DMS114 treated with DMSO at 0.1 percent for 48 hours (cell line): Measurements from ENCODE around the gene EPHA4.

Experiments used
- DNase-seq: peaks from one replicate; lab custom pipeline; 2025; ENCODE audit not compliant: unreplicated experiment; lab: John Stamatoyannopoulos, UW

Gene EPHA4

DNA sequence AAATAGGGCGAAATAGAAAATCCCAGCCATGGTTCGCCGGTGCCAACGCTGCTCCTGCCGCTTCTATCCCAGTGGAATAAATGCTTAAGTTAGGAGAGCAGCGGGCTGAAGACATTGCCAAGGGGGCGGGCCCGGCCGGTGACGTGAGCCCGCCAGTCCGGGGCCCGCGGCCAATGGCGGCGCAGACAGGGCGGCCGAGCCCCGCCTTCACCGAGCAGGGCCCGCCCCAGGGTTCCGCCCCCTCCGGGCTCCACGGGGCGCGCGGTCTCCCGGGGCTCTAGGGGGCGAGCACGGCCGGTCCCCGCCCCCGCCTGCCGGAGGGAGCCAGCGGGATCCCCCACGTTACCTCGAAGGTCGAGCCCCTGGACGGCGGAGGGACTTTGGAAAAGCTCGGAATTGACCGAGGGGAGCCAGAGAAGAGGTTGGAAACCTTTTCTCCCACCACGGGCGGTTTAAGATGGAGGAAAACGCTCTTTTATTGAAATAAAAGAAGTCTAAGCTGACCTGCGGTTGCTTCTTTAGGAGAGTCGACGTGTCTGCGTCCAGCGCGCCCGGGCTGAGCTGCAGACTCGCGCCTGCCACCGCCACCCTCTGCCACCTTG, at the start of gene EPHA4:
EPHA4 (minus strand) TSS at position 86 of the 602 bp plus-strand sequence; CDS start at position 30, 56 bp downstream.
- DNase-seq = peak; percentile 27

DNA sequence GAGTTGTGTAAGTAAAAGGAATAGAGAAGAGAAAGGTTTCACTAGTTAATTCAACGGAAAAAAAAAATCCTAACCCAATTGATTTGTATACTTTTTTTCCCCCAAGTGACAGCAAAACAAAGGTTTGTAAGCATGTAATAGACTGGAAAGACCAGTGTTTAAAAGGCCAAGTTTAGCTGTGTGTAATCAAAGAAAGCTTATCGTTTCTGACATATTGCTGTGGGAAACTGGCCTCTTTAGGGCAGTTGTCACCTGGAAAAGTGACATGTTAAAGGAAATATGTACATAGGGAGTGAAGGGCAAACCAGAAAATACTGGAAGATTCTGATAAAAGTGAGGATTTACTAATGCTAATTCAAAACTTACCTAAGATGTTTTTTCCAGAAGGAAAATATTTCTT, 45.9 kb upstream of the EPHA4 start:
- no peak for DNase-seq

DNA sequence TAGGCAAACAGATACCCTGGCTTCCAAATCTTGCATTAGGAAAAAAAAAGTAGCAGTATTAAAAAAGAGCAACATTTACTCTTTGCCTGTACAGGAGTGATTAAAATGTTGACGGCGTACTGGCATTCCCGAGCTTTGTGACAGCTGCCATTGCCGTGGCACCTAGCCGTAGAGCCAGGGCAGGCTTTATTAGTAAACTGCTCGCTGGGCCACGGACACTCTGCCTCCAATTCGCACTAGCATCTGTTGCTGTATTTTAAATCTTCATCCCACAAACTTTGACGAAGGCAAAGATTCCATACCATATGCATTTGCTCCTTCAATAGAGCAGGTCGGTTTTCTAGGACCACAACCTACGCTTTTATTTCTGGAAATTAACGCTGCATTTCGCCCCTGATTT, 44.5 kb upstream of the EPHA4 start:
- no peak for DNase-seq

DNA sequence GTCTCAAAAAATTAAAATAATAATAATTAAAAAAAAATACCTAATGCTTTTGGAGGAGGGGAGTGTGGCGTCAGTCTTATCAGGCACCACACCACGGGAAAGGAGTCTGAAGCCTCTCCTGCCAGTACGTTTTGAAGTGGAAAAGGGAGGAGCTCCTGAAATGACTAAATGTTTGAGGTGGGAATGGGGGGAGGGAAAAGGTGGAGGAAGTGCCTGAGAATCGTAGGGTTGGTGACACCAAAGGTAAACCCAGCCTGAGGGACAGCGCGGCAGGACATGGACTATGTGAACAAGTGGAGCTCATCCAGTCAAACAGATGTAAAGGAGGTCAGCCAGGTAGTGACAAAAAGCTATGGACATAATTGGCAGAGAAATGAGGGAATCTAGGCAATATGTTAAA, 42.2 kb upstream of the EPHA4 start:
- no peak for DNase-seq

DNA sequence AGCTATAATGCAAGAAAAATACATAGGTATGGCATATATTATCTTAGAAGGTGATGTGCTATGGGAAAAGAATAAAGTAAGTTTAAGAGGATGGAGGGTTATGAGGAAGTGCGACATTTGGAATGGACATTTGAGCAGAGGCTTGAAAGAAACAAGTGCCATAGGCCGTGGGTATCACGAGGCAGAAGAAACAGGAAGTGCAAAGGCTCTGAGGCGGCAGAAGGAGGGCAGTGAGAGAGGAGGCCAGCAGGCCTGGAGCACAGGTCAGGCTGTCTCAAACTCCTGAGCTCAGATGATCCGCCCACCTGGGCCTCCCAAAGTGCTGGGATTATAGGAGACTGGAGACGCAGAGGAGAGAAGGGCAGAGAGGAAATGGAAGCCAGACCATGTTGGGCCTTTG, 40.7 kb upstream of the EPHA4 start:
- DNase-seq = no peak

DNA sequence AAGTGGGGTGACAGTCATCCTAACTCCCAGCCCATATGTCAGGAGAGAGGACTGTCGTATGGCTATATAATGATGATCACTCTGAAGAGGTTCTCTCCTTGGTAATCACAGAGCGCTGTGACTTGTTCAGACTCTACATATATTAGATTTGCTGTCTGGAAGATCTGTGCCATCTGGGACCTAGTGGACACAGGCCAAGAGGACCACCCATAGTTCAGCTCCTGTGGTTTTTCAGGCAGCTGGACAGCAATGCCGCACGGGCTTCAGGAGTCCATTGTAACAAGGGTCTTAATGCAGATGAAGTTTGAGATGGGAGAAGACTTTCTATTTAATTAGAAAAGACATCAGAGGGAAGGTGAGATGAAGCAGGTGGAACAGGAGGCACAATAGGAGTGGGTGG, 40.1 kb upstream of the EPHA4 start:
- DNase-seq = no peak

DNA sequence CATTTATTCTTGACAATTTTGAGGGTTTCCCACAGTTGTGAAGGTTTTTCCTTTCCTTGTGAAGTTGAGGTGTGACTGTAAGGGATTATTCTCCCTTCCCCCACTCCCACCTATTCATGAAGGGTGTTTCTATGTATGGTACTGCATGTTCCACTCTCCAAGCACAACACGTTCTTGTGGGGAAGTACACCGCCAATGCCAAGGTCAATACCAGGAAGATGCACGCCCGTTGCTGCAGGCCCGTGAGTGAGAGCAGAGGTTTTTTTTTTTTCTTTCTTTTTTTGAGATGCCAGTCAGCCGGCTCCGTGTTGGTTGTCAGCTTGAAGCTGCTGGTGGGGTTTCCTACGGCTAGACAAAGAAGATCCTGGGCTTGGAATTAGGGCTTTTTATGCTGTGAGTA, 38.6 kb upstream of the EPHA4 start:
- no peak for DNase-seq

DNA sequence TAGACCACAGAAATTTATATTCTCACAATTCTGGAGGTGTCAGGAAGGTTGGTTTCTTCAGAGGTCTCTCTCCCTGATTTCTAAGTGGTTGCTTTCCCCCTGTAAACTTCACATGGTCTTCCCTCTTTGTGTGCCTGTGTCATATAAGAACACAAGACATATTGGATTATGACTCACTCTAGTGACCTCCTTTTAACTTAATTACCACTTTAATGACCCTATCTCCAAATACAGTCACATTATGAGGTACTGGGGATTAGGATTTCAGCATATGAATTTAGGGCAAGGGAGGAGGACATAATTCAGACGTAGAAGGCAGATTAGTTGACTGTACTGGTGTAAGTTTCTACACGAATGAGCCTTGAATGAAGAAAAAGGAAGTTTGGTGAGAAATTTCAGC, 38.2 kb upstream of the EPHA4 start:
- no peak for DNase-seq

DNA sequence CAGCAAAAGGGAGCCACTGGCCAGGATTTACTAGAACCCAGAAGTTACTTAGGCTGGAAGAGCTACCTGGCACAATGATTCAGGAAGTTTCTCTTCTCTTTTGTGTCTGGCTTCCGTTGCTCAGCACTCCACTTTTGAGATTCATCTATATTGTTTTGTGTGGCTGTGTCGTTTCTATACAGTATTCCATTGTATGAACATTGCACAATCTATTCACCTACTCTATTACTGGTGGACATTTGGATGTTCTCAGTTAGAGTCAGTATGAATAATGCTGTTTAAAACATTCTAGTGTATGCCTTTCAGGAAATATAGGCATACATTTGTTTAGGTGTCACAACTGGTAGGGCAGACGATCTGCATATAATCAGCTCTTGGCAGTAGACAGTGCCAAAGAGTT, 36.3 kb upstream of the EPHA4 start:
- DNase-seq = no peak

DNA sequence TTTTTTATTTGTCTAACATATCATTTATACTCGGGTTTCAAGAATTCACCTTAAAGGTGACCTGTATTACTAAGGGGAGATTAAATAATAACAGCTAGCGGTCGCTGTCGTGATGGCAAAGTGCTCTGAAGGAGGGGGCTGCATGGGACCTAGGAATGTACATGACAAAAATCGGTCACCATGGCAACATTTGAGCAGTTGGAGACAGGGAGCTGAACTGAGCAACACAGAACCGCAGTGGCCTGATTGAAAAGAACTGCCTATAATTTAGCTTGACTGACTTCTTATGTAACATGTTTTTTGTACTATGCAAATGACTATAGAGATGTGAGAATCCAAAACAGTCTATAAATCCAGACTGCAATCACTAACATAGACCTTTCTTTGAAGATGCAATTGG, 34.3 kb upstream of the EPHA4 start:
- DNase-seq = no peak

DNA sequence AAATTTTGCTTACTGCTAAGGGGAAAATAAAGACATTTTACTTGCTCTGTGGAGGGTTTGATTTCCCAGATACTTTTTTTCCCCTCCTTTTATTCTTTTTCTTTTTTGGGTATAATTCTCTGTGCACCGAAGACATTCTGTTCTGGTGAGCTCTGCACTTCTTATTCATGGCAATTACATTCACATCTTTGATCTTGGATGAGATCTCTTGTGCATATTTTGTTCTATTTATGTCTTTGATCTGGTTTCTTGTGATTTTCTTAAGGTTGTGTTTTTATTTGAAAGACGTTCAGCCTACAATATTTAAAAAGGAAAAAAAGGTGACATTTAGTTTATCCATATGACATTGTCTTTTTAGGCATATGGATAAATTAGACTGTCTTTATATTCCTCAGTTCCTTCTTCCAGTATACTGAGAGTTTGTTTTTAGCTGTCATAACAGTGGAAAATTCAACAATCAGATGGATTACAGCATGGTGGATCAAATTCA, 33.7 kb upstream of the EPHA4 start:
- DNase-seq = no peak

DNA sequence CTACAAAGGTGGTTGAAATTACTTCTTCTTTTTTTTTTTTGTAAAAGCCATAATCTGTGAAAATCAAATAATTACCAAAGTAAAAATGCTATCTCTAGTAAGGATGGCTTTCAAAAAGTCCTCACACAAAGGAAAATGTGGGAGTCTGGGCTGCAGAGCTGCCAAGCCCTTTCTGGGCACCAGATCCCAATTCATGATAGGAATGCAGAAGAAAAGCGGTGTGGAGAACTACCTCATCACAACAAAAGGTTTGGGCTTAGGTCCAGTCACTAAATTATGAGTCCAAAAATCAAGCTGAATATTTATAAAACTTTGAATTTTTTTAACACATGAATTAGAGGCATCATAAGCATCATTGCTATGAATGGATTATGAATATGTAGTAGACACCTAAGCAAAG, 30.8 kb upstream of the EPHA4 start:
- DNase-seq = no peak

DNA sequence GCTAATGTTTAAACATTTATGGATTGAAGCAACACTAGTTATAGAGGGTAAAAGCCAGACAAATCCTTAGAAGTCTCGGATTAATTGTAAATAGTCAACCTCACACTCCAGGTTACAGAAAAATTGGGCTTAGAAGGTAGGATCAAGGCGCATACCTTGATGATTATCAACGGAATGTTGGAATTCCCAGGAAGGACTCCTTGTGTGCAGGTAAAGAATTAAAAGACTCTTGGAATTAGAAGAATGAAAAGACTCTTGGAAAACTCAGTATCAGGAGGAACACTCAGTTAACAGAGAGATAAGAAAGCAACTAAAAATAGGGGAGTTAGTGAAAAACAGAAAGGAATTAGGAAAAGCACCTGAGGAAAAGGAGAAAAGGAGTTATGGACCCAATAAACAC, 29.3 kb upstream of the EPHA4 start:
- no peak for DNase-seq

DNA sequence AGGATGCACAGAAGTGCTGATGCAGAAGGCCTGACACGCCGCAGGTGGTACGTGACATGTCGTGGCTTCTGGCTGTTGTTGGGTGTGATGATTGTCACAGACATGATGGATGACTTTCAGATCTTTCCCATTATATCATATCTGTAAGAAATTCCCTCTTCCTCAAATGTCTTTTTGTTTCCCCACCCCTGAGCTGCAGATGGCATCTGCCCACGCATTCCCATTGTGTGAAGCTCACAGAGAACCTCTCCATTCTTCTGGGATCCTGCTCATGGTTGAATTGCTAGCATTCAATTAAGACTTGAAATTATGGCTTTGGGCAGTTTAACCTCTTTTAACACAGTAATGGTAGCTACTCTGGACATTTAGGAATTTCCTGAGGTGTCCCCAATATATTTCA, 28.3 kb upstream of the EPHA4 start:
- no peak for DNase-seq

DNA sequence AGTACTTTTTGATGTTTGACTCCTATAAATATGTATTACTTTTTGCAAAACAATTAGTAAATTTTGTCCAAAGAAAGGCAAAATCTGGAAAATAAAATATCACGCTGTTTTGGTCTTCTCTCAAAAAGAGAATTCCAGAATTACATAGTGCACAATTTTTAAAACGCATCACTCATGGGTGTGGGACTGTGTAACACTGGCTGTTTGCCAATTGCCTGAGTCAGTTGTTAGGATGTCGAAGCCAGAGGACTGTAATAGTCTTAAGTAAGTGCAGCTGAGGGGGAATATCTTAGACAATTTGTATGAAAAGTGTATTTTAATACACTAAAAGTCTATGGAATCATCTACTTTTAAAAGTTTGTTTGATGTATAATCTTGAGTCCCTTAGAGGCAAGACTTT, 24.1 kb upstream of the EPHA4 start:
- no peak for DNase-seq

DNA sequence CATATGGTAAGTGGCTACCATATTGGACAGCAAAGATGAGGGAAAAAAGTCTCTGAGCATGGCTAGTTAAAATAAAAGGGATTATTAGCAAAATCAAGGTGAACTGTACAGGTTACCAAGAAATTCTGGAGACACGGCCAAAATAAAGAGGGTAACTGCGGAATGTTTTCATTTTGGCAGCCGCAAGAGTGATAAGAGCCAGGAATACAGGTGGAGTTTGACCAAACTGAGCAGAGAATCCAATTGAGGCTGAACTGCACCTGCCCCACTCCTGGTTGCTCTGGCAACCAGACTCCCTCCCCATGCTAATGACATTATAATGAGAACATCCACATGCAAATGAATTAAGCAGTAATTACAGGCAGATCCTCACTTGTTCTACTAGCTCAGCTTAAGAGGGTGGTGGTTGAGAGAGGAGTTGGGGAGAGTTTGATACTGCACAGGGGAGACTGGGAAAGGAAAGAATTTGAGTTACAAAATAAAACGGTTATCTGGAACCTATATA, 18.8 kb upstream of the EPHA4 start:
- no peak for DNase-seq

DNA sequence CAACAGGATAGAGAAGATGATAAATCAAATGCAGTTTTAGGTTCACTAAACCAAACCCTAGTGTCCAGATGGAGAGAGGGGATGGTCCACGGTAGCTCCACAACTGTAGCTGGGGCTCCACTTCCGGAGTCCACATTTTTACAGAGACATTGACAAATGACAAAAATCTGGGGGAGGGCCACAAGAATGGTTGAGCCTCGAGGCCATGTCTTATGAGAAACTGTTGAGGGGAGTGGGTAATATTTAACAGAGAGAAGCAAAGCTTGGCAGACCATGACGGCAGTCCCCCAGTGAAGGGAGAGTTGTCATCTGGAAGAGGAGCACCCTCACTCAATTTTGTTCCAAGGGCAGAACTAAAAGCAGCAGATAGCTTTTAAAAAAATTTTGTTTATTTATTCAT, 17.6 kb upstream of the EPHA4 start:
- no peak for DNase-seq

DNA sequence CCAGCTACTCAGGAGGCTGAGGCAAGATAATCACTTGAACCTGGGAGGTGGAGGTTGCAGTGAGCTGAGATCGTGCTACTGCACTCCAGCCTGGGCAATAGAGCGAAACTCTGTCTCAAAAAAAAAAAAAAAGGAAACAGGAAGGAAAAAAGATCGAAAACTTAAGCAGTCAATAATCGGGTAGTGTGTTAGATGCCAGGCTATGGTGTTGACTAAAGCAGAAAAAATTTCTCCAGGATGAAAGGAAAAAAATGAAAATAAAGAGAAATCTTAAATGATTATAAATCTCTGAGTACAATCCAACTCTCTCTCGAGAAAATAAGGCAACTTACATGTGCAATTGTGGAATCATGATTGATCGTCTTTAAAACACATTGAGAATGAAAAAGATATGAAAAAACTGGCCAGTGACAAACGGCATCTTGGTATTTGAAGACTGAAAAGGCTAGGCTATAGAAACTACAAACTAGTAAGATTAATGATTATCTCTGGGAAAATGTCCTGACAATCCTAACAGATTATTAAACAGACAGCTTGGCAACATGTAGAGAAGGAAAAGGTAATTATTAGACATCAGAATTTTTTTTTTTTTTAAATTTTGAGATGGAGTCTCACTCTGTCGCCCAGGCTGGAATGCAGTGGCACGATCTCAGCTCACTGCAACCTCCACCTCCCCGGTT, 16.3 kb upstream of the EPHA4 start:
- no peak for DNase-seq

DNA sequence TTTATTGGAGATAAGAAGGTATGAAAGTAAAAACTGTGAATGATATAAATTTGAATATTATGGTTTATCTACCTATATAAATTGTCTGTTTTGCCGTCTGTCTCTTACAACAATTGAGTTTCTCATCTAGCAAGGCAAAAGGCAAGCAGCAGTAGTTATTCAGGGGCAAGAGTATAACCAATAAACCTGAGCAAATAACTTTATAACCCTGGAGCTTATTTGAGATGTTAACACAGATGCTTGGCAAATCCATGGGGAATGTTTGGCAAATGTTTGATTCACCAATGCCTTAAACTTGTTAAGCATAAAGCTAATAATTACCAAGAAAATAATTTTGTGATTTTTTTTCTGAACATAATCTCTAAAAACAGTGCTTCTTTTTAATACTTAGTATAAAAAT, 9.9 kb upstream of the EPHA4 start:
- no peak for DNase-seq

DNA sequence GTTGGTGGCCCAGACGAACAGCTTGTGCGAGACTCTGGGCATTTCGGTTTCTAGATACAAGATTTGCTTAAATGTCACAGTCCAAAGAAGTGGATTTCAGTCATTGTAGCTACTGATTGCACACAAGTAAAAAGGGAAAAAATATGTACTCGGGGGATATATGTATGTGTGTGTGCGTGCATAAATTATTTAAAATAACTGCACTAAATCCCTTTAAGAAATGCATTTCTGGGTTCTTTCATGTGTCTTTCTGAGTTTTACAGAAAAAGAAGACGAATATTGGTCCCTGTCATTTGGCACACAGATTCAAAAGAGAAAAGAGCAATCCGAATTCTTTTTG, 2.1 kb upstream of the EPHA4 start:
- no peak for DNase-seq

DNA sequence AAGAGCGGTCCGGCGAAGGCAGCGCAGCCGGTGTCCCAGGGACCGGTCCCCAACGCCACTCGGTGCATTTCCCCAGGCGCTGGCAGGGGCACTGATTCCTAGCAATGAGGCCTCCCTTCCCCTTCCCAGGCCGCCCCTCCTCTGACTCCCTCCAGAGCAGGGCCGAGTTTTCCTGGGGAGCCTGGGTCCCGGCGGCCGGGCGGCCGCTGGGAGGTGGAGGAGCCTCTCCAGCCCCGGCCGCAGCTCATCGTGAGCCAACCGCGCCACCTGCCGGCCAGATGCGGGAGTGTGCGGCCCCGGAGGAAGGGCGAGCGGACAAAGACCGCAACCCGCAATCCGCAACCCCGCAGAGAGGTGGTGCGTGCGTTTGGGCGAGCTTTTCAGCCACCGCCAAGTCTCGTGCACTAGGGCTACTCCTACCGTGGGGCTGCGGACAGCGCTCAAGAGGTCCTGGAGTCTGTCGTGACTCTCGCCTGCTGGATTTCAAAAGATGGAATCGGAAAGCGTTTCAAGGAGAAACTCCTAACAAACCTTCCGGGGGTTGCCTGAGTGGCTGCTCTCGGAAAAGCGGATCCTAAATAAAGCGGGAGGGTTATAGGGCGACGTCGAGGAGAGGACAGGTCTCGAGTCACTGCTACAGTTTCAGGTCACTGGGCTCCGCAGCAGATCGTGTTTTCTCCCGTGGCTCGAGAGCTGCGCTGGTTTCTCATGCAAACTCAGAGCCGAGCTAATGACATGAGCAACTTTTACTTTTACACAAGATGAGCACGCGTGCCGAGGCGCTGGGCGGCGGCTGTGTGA, 1.5 kb upstream of the EPHA4 start:
- peak; percentile 31 for DNase-seq

DNA sequence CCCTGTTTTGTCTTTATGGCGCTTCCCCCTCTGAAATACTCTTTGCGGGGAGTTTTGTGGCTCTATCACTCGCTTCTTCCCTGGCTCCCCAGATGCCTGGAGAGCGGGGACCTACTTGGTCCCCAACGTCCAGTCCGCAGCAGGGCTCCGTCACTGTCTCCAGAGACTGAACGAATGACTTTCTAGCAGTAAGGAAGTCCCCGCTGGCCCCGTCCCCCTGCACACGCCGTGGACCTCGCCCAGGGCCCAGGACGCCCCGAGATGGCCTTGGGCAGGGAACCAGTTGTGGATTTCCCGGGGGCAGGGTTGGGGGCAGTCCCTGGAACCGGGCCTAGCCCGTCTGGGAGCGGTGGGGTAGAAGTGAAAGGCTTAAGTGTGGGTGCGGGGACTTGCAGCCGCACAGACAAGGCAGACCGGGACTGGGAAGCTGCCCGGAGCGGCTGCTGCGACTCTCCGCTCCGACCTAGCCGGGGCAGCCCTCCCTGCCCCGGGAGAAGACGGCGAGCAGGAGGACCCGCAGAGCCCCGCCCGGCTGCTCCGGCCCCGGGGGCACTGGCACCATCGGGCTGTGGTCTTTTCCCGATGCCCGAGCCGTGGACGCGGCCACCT, 821 bp upstream of the EPHA4 start:
- no peak for DNase-seq
